Mesendoderm (in vitro differentiated cells): ENCODE results near the gene TCERG1L.

Experiments
- DNase-seq: peaks from one replicate; pipeline ENCODE4 v3.0.0; 2013
- H2AK5ac ChIP-seq: 2 replicates; pipeline ENCODE4 v1.6.1; 2013; ENCODE audit warnings: low read length, inconsistent platforms
- H2BK120ac ChIP-seq: 2 replicates; pipeline ENCODE4 v1.6.1; 2013; ENCODE audit warnings: low read depth, mild to moderate bottlenecking, low read length, moderate library complexity, mixed read lengths
- H2BK15ac ChIP-seq: replicated peaks from 2 replicates; pipeline ENCODE4 v1.6.1; 2013; ENCODE audit warnings: low read depth, mild to moderate bottlenecking, moderate library complexity
- H2BK5ac ChIP-seq: 2 replicates; pipeline ENCODE4 v1.6.1; 2013; ENCODE audit warnings: low read length, inconsistent platforms
- H3K18ac ChIP-seq: 2 replicates; pipeline ENCODE4 v1.6.1; 2013; ENCODE audit warnings: mild to moderate bottlenecking, low read length, mixed read lengths
- H3K23ac ChIP-seq: one replicate; pipeline ENCODE4 v1.6.1; 2013; ENCODE audit warnings: low read length
- H3K27ac ChIP-seq: 2 replicates; pipeline ENCODE4 v1.5.1; 2013; ENCODE audit warnings: low read depth, mild to moderate bottlenecking, inconsistent platforms, low read length, moderate library complexity
- H3K27me3 ChIP-seq: 2 replicates; pipeline ENCODE4 v1.6.1; 2013; ENCODE audit warnings: low read length, control low read depth, mild to moderate bottlenecking, inconsistent platforms; ENCODE audit not compliant: insufficient read depth, poor library complexity
- H3K36me3 ChIP-seq: 2 replicates; pipeline ENCODE4 v1.6.1; 2013; ENCODE audit warnings: low read length, inconsistent platforms; ENCODE audit not compliant: control insufficient read depth, insufficient read depth
- H3K4ac ChIP-seq: one replicate; pipeline ENCODE4 v1.6.1; 2013; ENCODE audit warnings: low read depth, mild to moderate bottlenecking, low read length, moderate library complexity
- H3K4me1 ChIP-seq: 2 replicates; pipeline ENCODE4 v1.6.1; 2013; ENCODE audit warnings: low read depth, low read length, inconsistent platforms; ENCODE audit not compliant: control insufficient read depth
- H3K4me2 ChIP-seq: 2 replicates; pipeline ENCODE4 v1.6.1; 2013; ENCODE audit warnings: low read length
- H3K4me3 ChIP-seq: 2 replicates; pipeline ENCODE4 v1.5.1; 2013; ENCODE audit warnings: mild to moderate bottlenecking, low read length
- H3K56ac ChIP-seq: one replicate; pipeline ENCODE4 v1.6.1; 2013; ENCODE audit warnings: low read length
- H3K79me1 ChIP-seq: 2 replicates; pipeline ENCODE4 v1.6.1; 2013; ENCODE audit warnings: low read length, inconsistent platforms
- H3K79me2 ChIP-seq: 2 replicates; pipeline ENCODE4 v1.6.1; 2013; ENCODE audit warnings: mild to moderate bottlenecking, low read length; ENCODE audit not compliant: control insufficient read depth, insufficient read depth
- H3K9ac ChIP-seq: 2 replicates; pipeline ENCODE4 v1.6.1; 2013; ENCODE audit warnings: low read length, inconsistent platforms
- H4K5ac ChIP-seq: one replicate; pipeline ENCODE4 v1.6.1; 2013; ENCODE audit warnings: low read length
- H4K8ac ChIP-seq: one replicate; pipeline ENCODE4 v1.6.1; 2013; ENCODE audit warnings: low read depth, mild to moderate bottlenecking, control low read depth, low read length, moderate library complexity
- WGBS: extraction: QIAGEN DNeasy Blood & Tissue Kit; methylation state at CpG from one replicate; pipeline ENCODE4 v1.1.7; 2013; ENCODE audit warnings: low lambda C conversion rate, missing lambda C conversion rate; ENCODE audit not compliant: insufficient coverage; ENCODE audit errors: extremely low coverage; 5-methylcytosine and 5-hydroxymethylcytosine counted together

TCERG1L gene

DNA sequence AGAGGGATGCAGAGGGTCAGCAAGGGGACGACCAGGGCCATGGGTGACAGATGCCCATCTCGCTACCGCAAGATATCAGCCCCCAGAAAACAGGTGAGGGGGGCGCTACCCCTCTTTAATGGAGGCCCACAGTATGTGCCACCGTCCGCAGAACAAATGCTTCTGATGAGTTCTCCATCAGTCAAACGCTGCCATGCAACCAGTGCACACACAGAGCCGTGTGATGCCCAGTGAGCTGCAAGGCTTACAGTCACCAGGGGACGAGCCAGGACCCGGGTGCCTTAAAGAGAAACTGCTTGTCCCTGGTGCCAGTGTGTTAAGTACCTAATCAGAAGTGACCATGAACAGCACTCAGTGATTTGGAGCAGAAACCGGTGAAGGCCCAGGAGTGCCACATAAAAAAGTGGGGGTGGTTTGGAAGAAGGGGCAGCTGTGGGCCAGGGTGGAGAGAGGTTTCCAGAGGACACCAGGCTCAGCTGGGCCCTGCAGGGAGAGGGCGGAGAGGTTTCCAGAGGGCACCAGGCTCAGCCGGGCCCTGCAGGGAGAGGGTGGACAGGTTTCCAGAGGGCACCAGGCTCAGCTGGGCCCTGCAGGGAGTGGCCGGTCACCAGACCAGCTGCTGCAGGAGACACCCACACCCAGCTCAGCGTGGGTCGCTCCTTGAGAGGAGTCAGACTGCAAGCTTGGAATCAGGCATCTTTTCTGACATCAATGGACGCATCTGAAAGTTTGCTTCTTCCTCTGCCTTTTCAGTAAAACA lies 50.9 kb downstream of the TCERG1L start:
- H3K4ac ChIP-seq = no peak overlapping the region
- H3K4me2 ChIP-seq = no peak overlapping the region
- no peak overlapping the region for H2BK5ac ChIP-seq
- H4K8ac ChIP-seq = no peak overlapping the region
- H3K23ac ChIP-seq = no peak overlapping the region
- H3K4me3 ChIP-seq = no peak overlapping the region
- H3K9ac ChIP-seq = no peak overlapping the region
- whole genome bisulfite sequencing = no CpG with 5 or more reads among the region's 17 CpGs
- DNase-seq = no peak
- H4K5ac ChIP-seq = no peak overlapping the region
- H2AK5ac ChIP-seq = no peak overlapping the region
- H3K36me3 ChIP-seq = no peaks in the 10 kb centered on the region
- H3K18ac ChIP-seq = no peak overlapping the region
- H3K4me1 ChIP-seq = peaks cover 2% of the 10 kb centered on the region
- H3K79me2 ChIP-seq = no peaks in the 10 kb centered on the region
- no peaks in the 10 kb centered on the region for H3K27me3 ChIP-seq
- H3K27ac ChIP-seq = no peak overlapping the region
- H2BK15ac ChIP-seq = no peak overlapping the region
- no peak overlapping the region for H2BK120ac ChIP-seq
- H3K56ac ChIP-seq = no peak overlapping the region
- H3K79me1 ChIP-seq = no peaks in the 10 kb centered on the region

DNA sequence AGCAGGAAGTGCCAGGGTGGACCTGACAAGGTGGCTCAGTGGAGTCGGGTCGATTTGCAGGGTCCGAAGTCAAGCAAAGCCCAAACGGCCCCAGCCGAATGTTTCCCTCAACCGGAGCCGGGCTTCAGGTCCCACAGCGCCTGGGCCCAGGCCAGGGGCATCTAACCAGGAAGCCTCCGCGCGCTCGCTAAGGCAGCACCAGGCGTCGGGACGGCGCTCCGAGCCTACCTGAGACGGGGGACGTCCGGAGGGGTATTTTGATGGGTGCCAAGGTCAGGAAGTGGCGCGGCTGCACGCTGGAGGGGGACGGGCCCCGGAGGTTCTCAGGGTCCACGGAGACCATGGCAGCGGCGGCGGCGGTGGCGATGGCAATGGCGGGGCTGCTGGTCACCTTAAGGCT lies 51.5 kb downstream of the TCERG1L start:
- Histone ChIP-seq H2BK120ac (no peak overlapping the region), H3K27me3 (no peaks in the 10 kb centered on the region), H3K4ac (no peak overlapping the region), H3K23ac (no peak overlapping the region), H3K79me2 (no peaks in the 10 kb centered on the region), H3K27ac (no peak overlapping the region), H3K79me1 (no peaks in the 10 kb centered on the region), H3K4me2 (no peak overlapping the region), H4K5ac (no peak overlapping the region), H3K56ac (no peak overlapping the region), H4K8ac (no peak overlapping the region), H3K18ac (no peak overlapping the region), H3K36me3 (no peaks in the 10 kb centered on the region), H2BK5ac (no peak overlapping the region), H2BK15ac (no peak overlapping the region), H3K9ac (no peak overlapping the region), H3K4me1 (peaks cover 2% of the 10 kb centered on the region), H2AK5ac (no peak overlapping the region), H3K4me3 (no peak overlapping the region)
- DNase-seq = no peak
- WGBS = no CpG with 5 or more reads among the region's 32 CpGs

DNA sequence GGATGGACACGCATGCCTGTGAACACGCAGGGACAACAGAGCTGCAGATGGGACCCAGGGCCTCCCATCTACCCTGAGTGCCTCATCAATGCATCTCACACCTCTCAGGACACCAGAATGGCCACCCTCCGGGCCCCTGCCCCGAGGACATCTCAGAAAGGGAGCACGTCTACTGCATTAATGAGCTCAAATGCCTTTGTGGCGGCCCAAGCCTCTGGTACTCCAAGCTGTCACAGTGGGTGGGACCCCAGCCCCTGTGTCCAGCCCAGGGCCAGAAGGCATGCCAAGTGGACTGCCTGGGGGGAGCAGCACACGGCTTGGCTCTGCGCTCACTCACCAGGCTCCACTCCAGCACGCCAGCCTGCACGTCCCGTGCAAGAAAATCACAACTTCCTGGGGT lies 52.0 kb downstream of the TCERG1L start:
- no peak overlapping the region for H3K4me2 ChIP-seq
- H2AK5ac ChIP-seq = no peak overlapping the region
- H4K8ac ChIP-seq = no peak overlapping the region
- no peak overlapping the region for H3K27ac ChIP-seq
- H3K4me1 ChIP-seq = peaks cover 2% of the 10 kb centered on the region
- H3K4me3 ChIP-seq = no peak overlapping the region
- no CpG with 5 or more reads among the region's 11 CpGs for WGBS
- no peaks in the 10 kb centered on the region for H3K79me1 ChIP-seq
- no peak overlapping the region for H4K5ac ChIP-seq
- no peak for DNase-seq
- no peak overlapping the region for H2BK15ac ChIP-seq
- no peak overlapping the region for H2BK5ac ChIP-seq
- H3K18ac ChIP-seq = no peak overlapping the region
- no peak overlapping the region for H3K23ac ChIP-seq
- H2BK120ac ChIP-seq = no peak overlapping the region
- no peaks in the 10 kb centered on the region for H3K27me3 ChIP-seq
- no peak overlapping the region for H3K4ac ChIP-seq
- no peaks in the 10 kb centered on the region for H3K79me2 ChIP-seq
- H3K36me3 ChIP-seq = no peaks in the 10 kb centered on the region
- no peak overlapping the region for H3K56ac ChIP-seq
- no peak overlapping the region for H3K9ac ChIP-seq

DNA sequence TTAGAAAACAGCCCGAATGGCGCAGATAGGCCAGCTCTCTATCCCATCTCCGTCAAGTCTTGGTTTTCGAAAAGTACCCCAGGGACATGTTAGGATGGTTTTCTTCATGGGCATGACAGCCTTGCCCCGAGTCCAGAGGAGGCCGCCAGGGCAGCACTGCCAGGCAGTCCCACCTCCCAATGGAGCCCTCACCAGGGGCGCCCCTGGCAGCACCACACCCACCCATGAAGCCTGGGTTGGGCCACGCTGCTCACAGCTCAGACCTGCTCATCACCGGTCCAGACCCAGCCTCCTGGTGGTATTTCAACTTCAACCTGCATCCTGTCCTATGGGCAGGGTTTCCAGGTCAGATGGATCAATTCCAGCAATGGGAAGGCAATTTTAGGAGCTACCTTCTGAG lies 53.3 kb downstream of the TCERG1L start:
- Histone ChIP-seq H2BK15ac (no peak overlapping the region), H2BK5ac (no peak overlapping the region), H3K79me2 (no peaks in the 10 kb centered on the region), H3K56ac (no peak overlapping the region), H2AK5ac (no peak overlapping the region), H3K4me2 (no peak overlapping the region), H3K18ac (no peak overlapping the region), H4K5ac (no peak overlapping the region), H3K23ac (no peak overlapping the region), H2BK120ac (no peak overlapping the region), H3K27ac (no peak overlapping the region), H3K4ac (no peak overlapping the region), H3K79me1 (peaks cover 2% of the 10 kb centered on the region), H4K8ac (no peak overlapping the region), H3K4me3 (no peak overlapping the region), H3K9ac (no peak overlapping the region), H3K4me1 (peaks cover 3% of the 10 kb centered on the region), H3K27me3 (no peaks in the 10 kb centered on the region), H3K36me3 (no peaks in the 10 kb centered on the region)
- no peak for DNase-seq
- no CpG with 5 or more reads among the region's 9 CpGs for WGBS

DNA sequence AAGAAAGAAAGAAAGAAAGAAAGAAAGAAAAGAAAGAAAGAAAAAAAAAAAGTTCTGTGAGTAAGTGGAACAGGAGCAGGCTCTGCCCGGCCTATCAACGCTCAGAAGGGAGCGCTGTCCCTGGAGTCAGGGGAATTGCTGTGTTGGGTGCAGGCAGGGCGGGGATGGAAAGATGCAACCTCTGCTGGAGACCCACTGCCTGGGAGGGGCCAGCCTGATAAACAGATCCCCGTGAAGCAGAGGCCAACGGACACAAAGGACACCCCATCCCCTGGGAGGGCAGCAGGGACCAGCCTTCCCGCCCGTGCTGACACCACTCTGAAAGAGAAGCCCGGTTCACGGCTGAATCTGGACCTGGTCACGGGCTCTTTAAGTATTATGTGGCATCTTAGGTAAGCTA lies 54.5 kb downstream of the TCERG1L start:
- Histone ChIP-seq H3K4me2 (no peak overlapping the region), H3K18ac (no peak overlapping the region), H4K5ac (no peak overlapping the region), H3K9ac (no peak overlapping the region), H2BK15ac (no peak overlapping the region), H3K27me3 (no peaks in the 10 kb centered on the region), H3K4me1 (peaks cover 3% of the 10 kb centered on the region), H3K4me3 (no peak overlapping the region), H3K4ac (no peak overlapping the region), H3K27ac (no peak overlapping the region), H2AK5ac (no peak overlapping the region), H3K56ac (no peak overlapping the region), H3K79me1 (peaks cover 2% of the 10 kb centered on the region), H2BK120ac (no peak overlapping the region), H2BK5ac (no peak overlapping the region), H4K8ac (no peak overlapping the region), H3K36me3 (no peaks in the 10 kb centered on the region), H3K79me2 (no peaks in the 10 kb centered on the region), H3K23ac (no peak overlapping the region)
- DNase-seq = no peak
- WGBS = no CpG with 5 or more reads among the region's 11 CpGs

DNA sequence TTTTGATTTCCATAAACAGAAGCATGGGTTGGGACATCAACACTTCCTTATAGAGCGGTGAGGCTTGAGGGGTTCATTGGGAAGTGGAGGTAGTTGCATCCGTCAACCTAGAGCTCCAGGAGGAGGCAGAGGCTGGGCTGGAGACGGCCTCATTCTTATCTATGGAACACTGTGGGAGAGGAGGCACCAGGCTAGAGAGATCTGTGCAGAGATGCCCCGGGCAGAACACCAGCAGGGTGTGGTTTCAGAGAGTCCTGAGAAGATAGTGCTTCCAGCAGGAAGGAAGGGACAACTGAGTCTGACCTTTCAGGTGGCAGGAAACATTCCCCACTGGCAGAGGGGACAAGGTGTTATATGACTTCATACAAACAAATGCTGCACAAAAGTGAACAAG lies 56.7 kb downstream of the TCERG1L start:
- no CpG with 5 or more reads among the region's 4 CpGs for WGBS
- Histone ChIP-seq H3K4me1 (peaks cover 11% of the 10 kb centered on the region), H3K4ac (no peak overlapping the region), H4K5ac (no peak overlapping the region), H3K56ac (no peak overlapping the region), H2BK5ac (no peak overlapping the region), H3K23ac (no peak overlapping the region), H4K8ac (no peak overlapping the region), H3K27me3 (no peaks in the 10 kb centered on the region), H3K9ac (no peak overlapping the region), H3K27ac (no peak overlapping the region), H3K36me3 (no peaks in the 10 kb centered on the region), H3K18ac (no peak overlapping the region), H3K4me3 (no peak overlapping the region), H2BK15ac (no peak overlapping the region), H3K4me2 (no peak overlapping the region), H2BK120ac (no peak overlapping the region), H3K79me2 (no peaks in the 10 kb centered on the region), H3K79me1 (peaks cover 2% of the 10 kb centered on the region), H2AK5ac (no peak overlapping the region)
- DNase-seq = no peak
